H1 (cell line): ENCODE measurements around the gene TMEM250. TPM values are rescaled to one million over a fixed set of nuclear protein-coding genes. Genes with fewer than 3 reads are reported as not detected.

ENCODE experiments used
- CTCF ChIA-PET: fragments of 300-600 bp; sonication (Branson Sonifier 250); formaldehyde crosslinking; loops from one replicate; lab custom pipeline; 2021; ENCODE audit not compliant: partially characterized antibody; lab: Charles Lee
- POLR2A ChIA-PET: fragments of 300-600 bp; sonication (Branson Sonifier 250); formaldehyde crosslinking; loops from one replicate; lab custom pipeline; 2021; ENCODE audit warnings: inconsistent platforms; ENCODE audit not compliant: partially characterized antibody; lab: Charles Lee
- DNase-seq, 2 experiments: peaks; one replicate each; pipeline versions ENCODE4 v3.0.0 to v3.0.0-alpha.2; 2010 to 2022; ENCODE audit warnings: low spot score in 2 of 2, low read depth in 1 of 2, mixed read lengths in 1 of 2
- FAIRE-seq: peaks from 2 replicates; lab custom pipeline; 2011; peaks lifted over from hg19 to GRCh38; lab: Jason Lieb, UNC
- H2AFZ ChIP-seq: 2 replicates; pipeline ENCODE4 v1.8.1; 2012; ENCODE audit warnings: low read length, inconsistent platforms
- H2AK5ac ChIP-seq: 2 replicates; pipeline ENCODE4 v1.6.1; 2013; ENCODE audit warnings: low read depth, low read length
- H2BK120ac ChIP-seq: replicated peaks from 2 replicates; pipeline ENCODE3; 2013; ENCODE audit warnings: low read depth, low read length, inconsistent platforms
- H2BK12ac ChIP-seq: 2 replicates; pipeline ENCODE4 v1.6.1; 2013; ENCODE audit warnings: low read depth, low read length
- H2BK15ac ChIP-seq: 2 replicates; pipeline ENCODE4 v1.6.1; 2013; ENCODE audit warnings: low read length
- H2BK20ac ChIP-seq: 2 replicates; pipeline ENCODE4 v1.6.1; 2013; ENCODE audit warnings: low read length
- H2BK5ac ChIP-seq: 2 replicates; pipeline ENCODE4 v1.6.1; 2013; ENCODE audit warnings: low read depth, low read length
- H3K14ac ChIP-seq: 2 replicates; pipeline ENCODE4 v1.6.1; 2013; ENCODE audit warnings: inconsistent platforms; ENCODE audit not compliant: insufficient read length
- H3K18ac ChIP-seq: 2 replicates; pipeline ENCODE4 v1.6.1; 2013; ENCODE audit warnings: low read length; ENCODE audit errors: extremely low read depth
- H3K23ac ChIP-seq: 2 replicates; pipeline ENCODE4 v1.6.1; 2013; ENCODE audit warnings: inconsistent platforms; ENCODE audit not compliant: insufficient read length
- H3K23me2 ChIP-seq: 2 replicates; pipeline ENCODE4 v1.6.1; 2013; ENCODE audit warnings: low read depth, low read length
- H3K27ac ChIP-seq: 2 replicates; pipeline ENCODE4 v1.6.1; 2011; ENCODE audit warnings: low read depth, low read length, inconsistent platforms
- H3K27me3 ChIP-seq, 4 experiments: replicated peaks in 1 of 4; 1 replicate in 1 of 4; 2 replicates in 3 of 4; pipeline versions ENCODE4 v1.6.1 to v1.8.1; 2011 to 2013; ENCODE audit warnings: low read length in 3 of 4, mild to moderate bottlenecking in 3 of 4, inconsistent platforms in 2 of 4, mixed read lengths in 2 of 4, moderate library complexity in 1 of 4; ENCODE audit not compliant: control insufficient read depth in 3 of 4, insufficient read depth in 3 of 4; ENCODE audit errors: extremely low read depth in 1 of 4
- H3K36me3 ChIP-seq, 4 experiments: 2 replicates each; pipeline versions ENCODE4 v1.6.1 to v1.8.1; 2011 to 2013; ENCODE audit warnings: mild to moderate bottlenecking in 4 of 4, low read length in 3 of 4, moderate library complexity in 2 of 4, control low read depth in 1 of 4, inconsistent platforms in 1 of 4; ENCODE audit not compliant: insufficient read depth in 4 of 4, control insufficient read depth in 2 of 4
- H3K4ac ChIP-seq: replicated peaks from 2 replicates; pipeline ENCODE3; 2013; ENCODE audit warnings: low read length, low read depth, mixed read lengths, inconsistent platforms; ENCODE audit not compliant: insufficient read length
- H3K4me1 ChIP-seq, 4 experiments: replicated peaks in 1 of 4; 1 replicate in 1 of 4; 2 replicates in 3 of 4; pipeline versions ENCODE4 v1.6.1 to v1.8.1; 2011 to 2013; ENCODE audit warnings: low read length in 3 of 4, inconsistent platforms in 2 of 4, mixed read lengths in 1 of 4; ENCODE audit not compliant: insufficient read depth in 4 of 4, control insufficient read depth in 3 of 4
- H3K4me2 ChIP-seq, 2 experiments: 2 replicates each; pipeline versions ENCODE4 v1.6.1 to v1.8.1; 2011 to 2013; ENCODE audit warnings: low read depth in 2 of 2, low read length in 2 of 2, control low read depth in 1 of 2, inconsistent platforms in 1 of 2, mild to moderate bottlenecking in 1 of 2; ENCODE audit not compliant: insufficient read depth in 1 of 2
- H3K4me3 ChIP-seq, 4 experiments: fragments of 200-600, 300-600 bp in 1 of 4; sonication (generic), shearing (Covaris generic), sonication (Bioruptor Twin) in 1 of 4; 2 replicates each; pipeline versions ENCODE4 v1.5.1 to v1.8.1; 2011 to 2016; ENCODE audit warnings: low read length in 4 of 4, low read depth in 3 of 4, control low read depth in 2 of 4, inconsistent platforms in 2 of 4, mild to moderate bottlenecking in 2 of 4, mixed read lengths in 1 of 4, moderate library complexity in 1 of 4; ENCODE audit not compliant: insufficient read depth in 2 of 4; ENCODE audit errors: extremely low read depth in 1 of 4
- H3K56ac ChIP-seq: replicated peaks from 2 replicates; pipeline ENCODE3; 2013; ENCODE audit warnings: low read depth, mild to moderate bottlenecking, mixed read lengths, low read length, inconsistent platforms; ENCODE audit not compliant: insufficient read length
- H3K79me1 ChIP-seq: 2 replicates; pipeline ENCODE4 v1.6.1; 2013; ENCODE audit warnings: low read depth, low read length, control low read depth
- H3K79me2 ChIP-seq, 2 experiments: 2 replicates each; pipeline versions ENCODE4 v1.6.1 to v1.8.1; 2012 to 2013; ENCODE audit warnings: low read length in 2 of 2, mild to moderate bottlenecking in 2 of 2, inconsistent platforms in 1 of 2; ENCODE audit not compliant: insufficient read depth in 2 of 2, control insufficient read depth in 1 of 2
- H3K9ac ChIP-seq, 4 experiments: replicated peaks in 1 of 4; 1 replicate in 1 of 4; 2 replicates in 3 of 4; pipeline versions ENCODE4 v1.6.1 to v1.8.1; 2011 to 2013; ENCODE audit warnings: low read depth in 3 of 4, low read length in 3 of 4, control low read depth in 2 of 4, mild to moderate bottlenecking in 2 of 4, moderate library complexity in 2 of 4, inconsistent platforms in 1 of 4; ENCODE audit errors: extremely low read depth in 1 of 4
- H3K9me3 ChIP-seq, 2 experiments: 2 replicates each; pipeline versions ENCODE4 v1.6.1 to v1.8.1; 2012 to 2013; ENCODE audit warnings: mild to moderate bottlenecking in 2 of 2, moderate library complexity in 2 of 2, control low read depth in 1 of 2, inconsistent platforms in 1 of 2, low read depth in 1 of 2, low read length in 1 of 2, mixed read lengths in 1 of 2; ENCODE audit not compliant: insufficient read depth in 2 of 2
- H4K20me1 ChIP-seq, 2 experiments: replicated peaks in 1 of 2; 2 replicates each; pipeline versions ENCODE3 to v1.8.1; 2011 to 2013; ENCODE audit warnings: inconsistent platforms in 2 of 2, low read length in 2 of 2, mild to moderate bottlenecking in 1 of 2; ENCODE audit not compliant: insufficient read depth in 2 of 2, control insufficient read depth in 1 of 2
- H4K5ac ChIP-seq: 2 replicates; pipeline ENCODE4 v1.6.1; 2013; ENCODE audit warnings: low read length, low read depth, mixed read lengths, inconsistent platforms; ENCODE audit not compliant: insufficient read length
- H4K8ac ChIP-seq: 2 replicates; pipeline ENCODE4 v1.8.0; 2013; ENCODE audit warnings: mild to moderate bottlenecking, moderate library complexity, low read length, inconsistent platforms; ENCODE audit not compliant: insufficient read depth; ENCODE audit errors: extremely low read depth
- H4K91ac ChIP-seq: replicated peaks from 2 replicates; pipeline ENCODE3; 2013; ENCODE audit warnings: low read length, mixed read lengths, inconsistent platforms; ENCODE audit not compliant: insufficient read length
- JUN ChIP-seq: IDR thresholded peaks from 2 replicates; pipeline ENCODE4 v1.6.1; 2011; ENCODE audit warnings: low read depth, mild to moderate bottlenecking, improper control_type of control experiment, low read length
- PHF8 ChIP-seq: fragments of 200-600 bp; sonication (generic); conservative IDR thresholded peaks from 2 replicates; pipeline ENCODE4 v1.7.1; 2012; ENCODE audit warnings: low read depth, mild to moderate bottlenecking, inconsistent platforms, low read length, moderate library complexity
- POLR2A ChIP-seq, 2 experiments: IDR thresholded peaks; 1 replicate in 1 of 2; 2 replicates in 1 of 2; pipeline ENCODE4 v1.6.1; 2011; ENCODE audit warnings: low read depth in 2 of 2, low read length in 2 of 2, mild to moderate bottlenecking in 2 of 2; ENCODE audit errors: control extremely low read depth in 1 of 2
- POU5F1 ChIP-seq: IDR thresholded peaks from 2 replicates; pipeline ENCODE4 v1.6.1; 2011; ENCODE audit warnings: low read depth, mild to moderate bottlenecking, low read length, moderate library complexity
- SP1 ChIP-seq: IDR thresholded peaks from 2 replicates; pipeline ENCODE4 v1.6.1; 2011; ENCODE audit warnings: low read depth, low read length
- SP4 ChIP-seq: IDR thresholded peaks from 2 replicates; pipeline ENCODE4 v1.6.1; 2012; ENCODE audit warnings: low read length, inconsistent platforms
- SUZ12 ChIP-seq: fragments of 200-600 bp; sonication (generic); IDR thresholded peaks from 2 replicates; pipeline ENCODE4 v1.6.1; 2012; ENCODE audit warnings: mild to moderate bottlenecking, inconsistent platforms, low read length, moderate library complexity, mixed read lengths
- TAF1 ChIP-seq: IDR thresholded peaks from 2 replicates; pipeline ENCODE4 v1.6.1; 2011; ENCODE audit warnings: mild to moderate bottlenecking, low read depth, low read length
- TCF12 ChIP-seq: IDR thresholded peaks from 2 replicates; pipeline ENCODE4 v1.6.1; 2011; ENCODE audit warnings: low read depth, mild to moderate bottlenecking, low read length
- WGBS, 2 experiments: shearing (Covaris generic) in 1 of 2; methylation state at CpG; one replicate each; pipeline versions ENCODE4 v1.1.6 to v1.1.7; 2013 to 2015; ENCODE audit warnings: low lambda C conversion rate in 2 of 2, mixed read lengths in 2 of 2, inconsistent platforms in 1 of 2, low coverage in 1 of 2, missing lambda C conversion rate in 1 of 2; ENCODE audit not compliant: insufficient replicate concordance in 2 of 2, insufficient coverage in 1 of 2, insufficient read length in 1 of 2; ENCODE audit errors: extremely low coverage in 1 of 2, missing lambda C conversion rate in 1 of 2; 5-methylcytosine and 5-hydroxymethylcytosine counted together
- polyA plus RNA-seq, 7 experiments: library from polyadenylated mRNA; depleted of rRNA in 3 of 7; stranded (reverse) in 5 of 7; unstranded in 2 of 7; fragments of >200 nt in 5 of 7; fragments of 200-250 nt in 2 of 7; gene quantifications; 1 replicate in 5 of 7; 2 replicates in 1 of 7; 4 replicates in 1 of 7; pipeline versions ENCODE4 v1.2.1 to v1.2.3, GENCODE V29; 2011 to 2013; ENCODE audit warnings: missing spikeins in 2 of 7, mixed read lengths in 2 of 7
- total RNA-seq: library from RNA; stranded (reverse); fragmentation: NEBNext Ultra II Directional; extraction: Animal tissue kit (Norgen Biotek cat#: 25700); gene quantifications from 2 replicates; pipeline ENCODE4 v1.2.1, GENCODE V29; 2021

The TMEM250 gene
- total and polyA plus RNA-seq, 2 of the 8 experiments (the other 6 are each of a cell fraction or from before 2014, with no cell fraction given) = 22.3 to 34.9 TPM

DNA sequence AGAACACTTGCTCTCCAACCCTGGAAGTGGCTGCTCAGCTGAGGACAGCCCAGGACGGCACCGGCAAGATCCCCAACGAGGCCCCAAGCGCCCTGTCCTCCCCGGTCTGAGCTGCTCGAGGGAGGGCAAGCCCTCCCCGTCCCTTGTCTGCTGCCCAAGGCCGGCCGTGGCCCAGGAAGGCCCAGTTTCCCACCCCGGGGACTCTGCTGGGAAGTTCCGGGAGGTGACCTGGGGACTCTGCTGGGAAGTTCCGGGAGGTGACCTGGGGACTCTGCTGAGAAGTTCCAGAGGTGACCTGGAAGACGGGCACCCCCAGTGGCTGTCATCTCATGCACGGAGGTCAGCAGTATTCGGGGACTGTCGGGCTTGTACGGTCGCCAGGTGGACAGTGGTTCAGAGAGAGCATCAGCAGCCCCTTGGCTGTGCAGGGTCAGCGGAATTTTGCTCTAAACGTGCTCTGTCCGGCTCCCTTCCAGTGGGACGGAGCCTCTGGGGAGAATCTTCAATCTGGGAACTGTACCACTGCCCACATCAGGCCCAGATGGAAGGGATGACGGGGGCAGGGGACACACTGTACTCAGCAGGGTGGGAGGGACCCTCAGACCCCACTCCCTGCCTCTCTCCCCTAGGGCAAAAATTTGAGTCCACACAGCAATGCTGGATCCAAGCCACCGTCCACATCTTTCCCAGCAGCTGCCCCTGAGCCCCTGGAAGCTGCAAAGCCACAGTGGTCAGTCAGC, 30.8 kb downstream of the TMEM250 start:
- Histone ChIP-seq H3K79me2 (peaks cover 0 to 6% of the 10 kb centered on the region in 2 experiments; a peak in 1 of 4 replicates), H4K20me1 (peaks cover 1 to 4% of the 10 kb centered on the region in 2 experiments), H3K4ac (peak overlapping the region; percentile 38), H4K91ac (peak overlapping the region; percentile 85), H3K4me2 (no peak overlapping the region), H3K79me1 (no peaks in the 10 kb centered on the region; the same call in 1 of the 2 replicates), H4K5ac (no peak overlapping the region), H2BK12ac (peak overlapping the region; percentile 9; the same call in 1 of the 2 replicates), H3K27me3 (peaks cover 0 to 2% (median under 1%) of the 10 kb centered on the region in 4 experiments; a peak in 2 of 7 replicates), H2BK15ac (peak overlapping the region; percentile 61; the same call in 1 of the 2 replicates), H3K18ac (no peak overlapping the region; the same call in 1 of the 2 replicates), H3K4me1 (peaks cover 0 to 32% (median 17%) of the 10 kb centered on the region in 4 experiments; a peak in 6 of 7 replicates), H4K8ac (peak overlapping the region; percentile 74; the same call in 1 of the 2 replicates), H3K36me3 (no peaks in the 10 kb centered on the region), H3K14ac (no peak overlapping the region), H3K23me2 (no peaks in the 10 kb centered on the region), H3K9ac (no peak overlapping the region), H3K27ac (no peak overlapping the region; the same call in 1 of the 2 replicates), H3K56ac (no peak overlapping the region), H2BK120ac (no peak overlapping the region), H3K23ac (no peak overlapping the region), H2BK20ac (no peak overlapping the region), H2AFZ (no peak overlapping the region), H2AK5ac (peak overlapping the region; percentile 47; the same call in 1 of the 2 replicates), H2BK5ac (no peak overlapping the region), H3K9me3 (no peaks in the 10 kb centered on the region), H3K4me3 (no peak overlapping the region)
- CTCF ChIA-PET = interaction anchor here (0.8 to 1.2 kb wide), 4 partner anchors 8 to 121 kb away, joined by 3 read pairs; no protein-coding TSS in a partner anchor
- POLR2A ChIA-PET = interaction anchor here (0.8 kb wide), 1 partner anchor 36 kb away, joined by 4 read pairs; no protein-coding TSS in a partner anchor
- FAIRE-seq (no peak), DNase-seq (no peak)
- WGBS, 2 experiments = 90% methylated on average over 23 of the region's 24 CpGs; no CpG with 5 or more reads in 1 of the 2 experiments
- no peak for TF ChIP-seq PHF8
- TF ChIP-seq TAF1 = no peak
- TF ChIP-seq SUZ12 = no peak
- no peak for TF ChIP-seq SP4
- TF ChIP-seq TCF12 = no peak
- TF ChIP-seq POU5F1 = no peak
- TF ChIP-seq SP1 = no peak
- TF ChIP-seq POLR2A (IDR thresholded peaks at IDR 0.05; ENCODE audit: control extremely low read depth in 1 of 2, low read depth in 2 of 2, low read length in 2 of 2) = no peak
- TF ChIP-seq JUN = no peak
